DND-41 (cell line): ENCODE data around the gene RIT2.

Experiments used
- ATAC-seq: fragments of 200-7000 bp; cut with Tn5 transposase; 3 replicates; pipeline ENCODE4 v1.9.1; 2021; ENCODE audit warnings: low read depth; ENCODE audit not compliant: insufficient read depth
- DNase-seq: peaks from one replicate; pipeline ENCODE4 v3.0.0-alpha.2; 2020
- H2AFZ ChIP-seq: 2 replicates; pipeline ENCODE4 v1.6.0; 2012; ENCODE audit warnings: low read depth, low read length
- H3K27ac ChIP-seq: 2 replicates; pipeline ENCODE4 v1.5.1; 2012; ENCODE audit warnings: low read length, inconsistent platforms
- H3K27me3 ChIP-seq: fragments of 200-600 bp; sonication (generic); 2 replicates; pipeline ENCODE4 v1.6.0; 2012; ENCODE audit warnings: low read length, mild to moderate bottlenecking, inconsistent platforms; ENCODE audit not compliant: insufficient read depth, poor library complexity
- H3K36me3 ChIP-seq: 2 replicates; pipeline ENCODE4 v1.5.1; 2012; ENCODE audit warnings: low read length, inconsistent platforms; ENCODE audit not compliant: insufficient read depth
- H3K4me1 ChIP-seq: 2 replicates; pipeline ENCODE4 v1.5.1; 2012; ENCODE audit warnings: mild to moderate bottlenecking, low read length; ENCODE audit not compliant: insufficient read depth
- H3K4me2 ChIP-seq: 2 replicates; pipeline ENCODE4 v1.6.0; 2012; ENCODE audit warnings: mild to moderate bottlenecking, moderate library complexity, low read length, inconsistent platforms; ENCODE audit not compliant: insufficient read depth
- H3K4me3 ChIP-seq, 2 experiments: fragments of 200-600 bp in 1 of 2; shearing (Covaris generic) in 1 of 2; 2 replicates each; pipeline ENCODE4 v1.5.1; 2012 to 2016; ENCODE audit warnings: inconsistent platforms in 2 of 2, low read length in 2 of 2, mild to moderate bottlenecking in 2 of 2, low read depth in 1 of 2, moderate library complexity in 1 of 2
- H3K79me2 ChIP-seq: 2 replicates; pipeline ENCODE4 v1.6.0; 2012; ENCODE audit warnings: low read length, inconsistent platforms; ENCODE audit not compliant: insufficient read depth
- H3K9ac ChIP-seq: 2 replicates; pipeline ENCODE4 v1.6.0; 2012; ENCODE audit warnings: low read depth, mild to moderate bottlenecking, inconsistent platforms, low read length, moderate library complexity
- H3K9me3 ChIP-seq: 2 replicates; pipeline ENCODE4 v1.5.1; 2012; ENCODE audit warnings: low read length, moderate library complexity, mild to moderate bottlenecking, inconsistent platforms; ENCODE audit not compliant: insufficient read depth, severe bottlenecking
- H4K20me1 ChIP-seq: 2 replicates; pipeline ENCODE4 v1.6.0; 2012; ENCODE audit warnings: low read length; ENCODE audit not compliant: insufficient read depth
- CTCF ChIP-seq: IDR thresholded peaks from 2 replicates; pipeline ENCODE4 v1.5.1; 2012; ENCODE audit warnings: borderline replicate concordance, low read length, moderate library complexity, mild to moderate bottlenecking; ENCODE audit not compliant: poor library complexity, severe bottlenecking; ENCODE audit errors: extremely low read depth
- EZH2 ChIP-seq: IDR thresholded peaks from 3 replicates; pipeline ENCODE4 v1.6.1; 2012; ENCODE audit warnings: borderline replicate concordance, low read depth, mild to moderate bottlenecking, moderate library complexity, low read length, inconsistent platforms; ENCODE audit not compliant: severe bottlenecking

RIT2 gene

DNA sequence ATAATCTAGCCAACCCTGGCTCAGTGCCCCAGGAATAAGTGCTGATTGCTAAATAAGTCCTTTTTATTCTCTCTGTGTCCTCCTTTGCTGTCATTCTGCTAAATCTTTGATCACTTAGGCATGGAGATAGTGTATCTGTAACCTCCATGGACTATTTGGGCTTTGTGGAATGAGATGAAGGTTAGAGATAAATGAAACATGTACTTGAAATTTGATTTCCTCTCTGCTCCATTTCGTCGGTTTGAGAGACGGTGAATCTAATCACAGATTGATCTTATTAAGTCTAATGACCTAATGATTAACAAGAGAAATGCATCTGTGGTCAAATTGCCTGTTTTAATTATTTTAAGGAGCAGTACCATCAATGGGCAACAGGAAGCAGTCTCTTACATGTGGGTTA lies 159.2 kb downstream of the RIT2 start:
- no peaks in the 10 kb centered on the region for H3K4me1 ChIP-seq
- H3K4me2 ChIP-seq: no peak overlapping the region
- TF ChIP-seq EZH2 (no peak), CTCF (no peak)
- H3K36me3 ChIP-seq: no peaks in the 10 kb centered on the region
- H3K27me3 ChIP-seq: no peaks in the 10 kb centered on the region
- no peak overlapping the region for H3K27ac ChIP-seq
- no peaks in the 10 kb centered on the region for H3K79me2 ChIP-seq
- no peak for ATAC-seq
- H3K9ac ChIP-seq: no peak overlapping the region
- DNase-seq: no peak
- no peaks in the 10 kb centered on the region for H3K9me3 ChIP-seq
- no peak overlapping the region for H2AFZ ChIP-seq
- H3K4me3 ChIP-seq: no peak overlapping the region
- no peaks in the 10 kb centered on the region for H4K20me1 ChIP-seq

DNA sequence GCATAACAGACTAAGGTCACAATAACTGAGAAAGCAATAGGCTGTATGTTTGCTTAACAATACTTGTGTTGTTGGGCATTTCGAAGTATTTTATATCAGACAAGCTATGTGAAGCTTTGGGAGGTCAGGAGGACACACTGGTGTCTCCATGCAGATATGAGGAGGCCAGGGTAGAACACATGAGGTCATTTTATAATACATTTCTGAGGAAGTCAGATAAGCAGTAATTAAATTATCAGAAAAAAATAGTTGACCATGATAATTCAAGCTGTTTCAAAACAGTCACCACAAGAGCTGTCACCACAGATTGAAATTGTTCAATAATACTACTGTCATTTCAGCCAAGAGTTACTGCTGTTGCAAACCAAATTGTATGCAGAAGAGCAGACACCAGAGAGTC lies 160.6 kb downstream of the RIT2 start:
- Histone ChIP-seq H3K27ac (no peak overlapping the region), H3K79me2 (no peaks in the 10 kb centered on the region), H3K9ac (no peak overlapping the region), H3K4me2 (no peak overlapping the region), H3K9me3 (no peaks in the 10 kb centered on the region), H4K20me1 (no peaks in the 10 kb centered on the region), H3K36me3 (no peaks in the 10 kb centered on the region), H3K4me1 (no peaks in the 10 kb centered on the region), H2AFZ (no peak overlapping the region), H3K27me3 (no peaks in the 10 kb centered on the region), H3K4me3 (no peak overlapping the region)
- DNase-seq (no peak), ATAC-seq (no peak)
- TF ChIP-seq EZH2 (no peak), CTCF (no peak)

GRCh38 chr18:42953306-42953705 lies 162.2 kb downstream of the RIT2 start:
- no peak overlapping the region for H3K9ac ChIP-seq
- no peaks in the 10 kb centered on the region for H3K27me3 ChIP-seq
- H3K4me1 ChIP-seq: no peaks in the 10 kb centered on the region
- H3K36me3 ChIP-seq: no peaks in the 10 kb centered on the region
- no peak overlapping the region for H3K4me3 ChIP-seq
- H2AFZ ChIP-seq: no peak overlapping the region
- no peaks in the 10 kb centered on the region for H3K79me2 ChIP-seq
- H3K27ac ChIP-seq: no peak overlapping the region
- ATAC-seq (no peak), DNase-seq (no peak)
- TF ChIP-seq CTCF (no peak), EZH2 (no peak)
- H4K20me1 ChIP-seq: no peaks in the 10 kb centered on the region
- H3K9me3 ChIP-seq: no peaks in the 10 kb centered on the region
- no peak overlapping the region for H3K4me2 ChIP-seq

DNA sequence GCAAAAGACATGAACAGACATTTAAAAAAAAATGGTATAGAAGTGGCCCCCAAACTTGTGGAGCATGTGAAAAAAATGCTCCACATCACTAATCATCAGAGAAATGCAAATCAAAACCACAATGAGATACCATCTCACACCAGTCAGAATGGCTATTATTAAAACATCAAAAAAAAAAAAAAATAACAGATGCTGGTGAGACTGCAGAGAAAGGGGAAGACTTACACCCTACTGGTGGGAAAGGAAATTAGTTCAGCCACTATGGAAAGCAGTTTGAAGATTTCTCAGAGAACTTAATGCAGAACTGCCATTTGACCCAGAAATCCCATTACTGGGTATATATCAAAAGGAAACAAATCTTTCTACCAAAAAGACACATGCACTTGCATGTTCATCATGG lies 164.8 kb downstream of the RIT2 start:
- H3K36me3 ChIP-seq: no peaks in the 10 kb centered on the region
- H3K4me3 ChIP-seq: no peak overlapping the region
- no peak overlapping the region for H3K4me2 ChIP-seq
- H3K27ac ChIP-seq: no peak overlapping the region
- H3K27me3 ChIP-seq: no peaks in the 10 kb centered on the region
- DNase-seq (no peak), ATAC-seq (no peak)
- no peak for TF ChIP-seq CTCF
- TF ChIP-seq EZH2: no peak
- no peak overlapping the region for H2AFZ ChIP-seq
- no peaks in the 10 kb centered on the region for H3K79me2 ChIP-seq
- H3K9ac ChIP-seq: no peak overlapping the region
- no peaks in the 10 kb centered on the region for H3K9me3 ChIP-seq
- H3K4me1 ChIP-seq: no peaks in the 10 kb centered on the region
- H4K20me1 ChIP-seq: no peaks in the 10 kb centered on the region
